Mucosa of stomach (tissue), 1 donor: Measurements from ENCODE around the gene EDEM2.

Experiments used
- H3K27me3 ChIP-seq: one replicate; pipeline ENCODE4 v1.7.0; 2013; ENCODE audit warnings: mild to moderate bottlenecking, low read length; ENCODE audit not compliant: control insufficient read depth, insufficient read depth
- H3K36me3 ChIP-seq: one replicate; pipeline ENCODE4 v1.7.0; 2013; ENCODE audit warnings: low read length; ENCODE audit not compliant: control insufficient read depth, insufficient read depth
- H3K4me1 ChIP-seq: one replicate; pipeline ENCODE4 v1.7.0; 2013; ENCODE audit warnings: mild to moderate bottlenecking, low read length; ENCODE audit not compliant: control insufficient read depth, insufficient read depth
- H3K4me3 ChIP-seq: one replicate; pipeline ENCODE4 v1.7.0; 2013; ENCODE audit warnings: low read length
- H3K9ac ChIP-seq: one replicate; pipeline ENCODE4 v1.7.0; 2013; ENCODE audit warnings: mild to moderate bottlenecking, low read length, moderate library complexity
- H3K9me3 ChIP-seq: one replicate; pipeline ENCODE4 v1.7.0; 2013; ENCODE audit warnings: mild to moderate bottlenecking, low read length, moderate library complexity; ENCODE audit not compliant: control insufficient read depth
- donor health status: Pancreatic carcinoma.

Gene EDEM2

GRCh38 chr20:35066194-35066593 lies 80.9 kb downstream of the EDEM2 start:
- Histone ChIP-seq H3K4me1 (no peaks in the 10 kb centered on the region), H3K9ac (no peak overlapping the region), H3K36me3 (peaks cover 4% of the 10 kb centered on the region), H3K27me3 (no peaks in the 10 kb centered on the region), H3K9me3 (no peaks in the 10 kb centered on the region), H3K4me3 (no peak overlapping the region)
